ENCODE results near the gene WDR4. TPM values are rescaled to one million over a fixed set of nuclear protein-coding genes. Genes with fewer than 3 reads are reported as not detected.

WDR4 gene
- total and polyA plus RNA-seq, 9 of the 15 experiments (the other 6 are each of a cell fraction or from before 2014, with no cell fraction given): 5.4 to 95.4 (median 32.1) TPM

- TF ChIP-seq TCF3 (CRISPR knock-in tag; IDR thresholded peaks at IDR 0.05) (no peak; the same call in 1 of the 2 replicates), TFAP4 (CRISPR knock-in tag; IDR thresholded peaks at IDR 0.05; ENCODE audit: borderline replicate concordance) (peak; percentile 96), EGR1 (conservative IDR thresholded peaks at IDR 0.05) (peak; percentile 93), PRPF4 (IDR thresholded peaks at IDR 0.05; ENCODE audit: insufficient read depth, low read depth, low read length, poor library complexity, severe bottlenecking) (peak; percentile 51), ZNF408 (CRISPR knock-in tag; IDR thresholded peaks at IDR 0.05; ENCODE audit: low read depth) (no peak), SP2 (IDR thresholded peaks at IDR 0.05; ENCODE audit: extremely low read depth, low read depth, low read length, poor library complexity, severe bottlenecking) (no peak), XRCC5 (IDR thresholded peaks at IDR 0.05; ENCODE audit: low read depth, low read length) (no peak), ZNF511 (CRISPR knock-in tag; IDR thresholded peaks at IDR 0.05) (peak; percentile 48; the same call in 1 of the 2 replicates), E2F5 (CRISPR knock-in tag; IDR thresholded peaks at IDR 0.05) (peak; percentile 88; the same call in 1 of the 2 replicates), NFIC (IDR thresholded peaks at IDR 0.05) (peak; percentile 39), SNIP1 (IDR thresholded peaks at IDR 0.05; ENCODE audit: low read depth) (no peak), ELK1 (CRISPR knock-in tag; IDR thresholded peaks at IDR 0.05) (no peak), LARP7 (IDR thresholded peaks at IDR 0.05) (no peak), SMARCB1 (IDR thresholded peaks at IDR 0.05; ENCODE audit: insufficient read length, low read depth) (no peak), HNRNPH1 (optimal IDR thresholded peaks at IDR 0.05; ENCODE audit: low read depth, low read length) (no peak), CREB3L1 (IDR thresholded peaks at IDR 0.05; ENCODE audit: borderline replicate concordance, low read depth) (peak; percentile 68), HNRNPK (IDR thresholded peaks at IDR 0.05; ENCODE audit: low read depth, low read length, poor library complexity, severe bottlenecking) (no peak), PATZ1 (CRISPR knock-in tag; IDR thresholded peaks at IDR 0.05; ENCODE audit: borderline replicate concordance) (no peak), MAFK (IDR thresholded peaks at IDR 0.05; ENCODE audit: low read length) (no peak)
Measured at GRCh38 chr21:42892931-42893755, 13.8 kb upstream of the WDR4 start, which contains the start of gene NDUFV3 (continued).
